Central memory CD8-positive, alpha-beta T cell (primary cell): Measurements from ENCODE around the gene STK39.

Experiments
- ATAC-seq: fragments of 150-1000 bp; cut with Tn5 transposase; replicated peaks from 2 replicates; pipeline ENCODE4 v1.10.0; 2022; ENCODE audit warnings: mild to moderate bottlenecking, moderate FRiP score, moderate number of reproducible peaks; ENCODE audit not compliant: poor library complexity, severe bottlenecking; ENCODE audit errors: extremely low read depth
- DNase-seq, 2 donors: peaks; one replicate each; pipeline ENCODE4 v3.0.0; 2021; ENCODE audit warnings: low spot score in 2 of 2
- H3K27ac Mint-ChIP-seq: one replicate; pipeline ENCODE4 v1.8.0; 2022; ENCODE audit warnings: low read depth, mild to moderate bottlenecking, moderate library complexity, mixed read lengths
- H3K27me3 Mint-ChIP-seq: one replicate; pipeline ENCODE4 v1.8.0; 2022; ENCODE audit warnings: mixed read lengths
- H3K36me3 Mint-ChIP-seq: one replicate; pipeline ENCODE4 v1.8.0; 2022; ENCODE audit warnings: mild to moderate bottlenecking, moderate library complexity, mixed read lengths; ENCODE audit not compliant: insufficient read depth
- H3K4me1 Mint-ChIP-seq: one replicate; pipeline ENCODE4 v1.8.0; 2022; ENCODE audit warnings: mixed read lengths
- H3K4me3 Mint-ChIP-seq: one replicate; pipeline ENCODE4 v1.8.0; 2022; ENCODE audit warnings: mild to moderate bottlenecking, moderate library complexity, mixed read lengths
- H3K9me3 Mint-ChIP-seq: one replicate; pipeline ENCODE4 v1.8.0; 2022; ENCODE audit warnings: mixed read lengths

The STK39 gene

DNA sequence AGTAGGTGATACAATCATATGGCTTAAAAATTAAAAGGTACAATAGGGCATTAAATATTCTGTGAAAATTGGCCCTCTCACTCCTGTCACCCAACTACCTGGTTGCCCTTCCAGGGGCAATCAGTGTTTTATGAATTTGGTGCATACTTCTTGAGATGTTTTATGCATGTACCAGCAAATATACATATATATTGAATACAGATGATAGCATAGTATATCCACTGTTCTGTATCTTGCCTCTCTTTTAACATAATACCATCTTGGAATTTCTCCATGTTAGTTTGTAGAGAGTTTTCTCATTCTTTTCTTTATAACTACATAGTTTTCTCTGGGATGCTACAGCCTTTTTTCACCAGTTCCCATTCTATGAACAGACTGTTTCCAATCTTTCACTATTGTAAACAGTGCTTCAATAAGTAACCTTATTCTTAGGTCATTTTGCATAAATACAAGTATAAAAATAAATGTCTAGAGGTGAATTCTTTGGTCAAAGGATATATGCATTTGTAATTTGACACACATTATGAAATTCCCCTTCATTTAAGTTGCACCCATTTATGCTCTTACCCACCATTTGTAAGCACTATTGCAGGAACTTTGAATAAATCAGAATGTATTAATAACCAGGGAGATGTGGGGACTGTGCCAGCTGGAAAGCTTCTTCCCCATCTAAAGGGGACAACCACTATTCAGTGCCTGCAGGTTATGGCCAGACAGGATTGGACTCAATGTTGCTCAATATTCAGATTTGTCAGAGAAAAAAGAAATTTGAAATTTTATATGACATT lies 225.4 kb downstream of the STK39 start:
- no peak for ATAC-seq
- no peaks in the 10 kb centered on the region for H3K9me3 Mint-ChIP-seq
- H3K4me1 Mint-ChIP-seq = peaks cover 20% of the 10 kb centered on the region
- no peak for DNase-seq
- peaks cover 2% of the 10 kb centered on the region for H3K36me3 Mint-ChIP-seq
- no peak overlapping the region for H3K27ac Mint-ChIP-seq
- H3K4me3 Mint-ChIP-seq = no peak overlapping the region
- no peaks in the 10 kb centered on the region for H3K27me3 Mint-ChIP-seq

DNA sequence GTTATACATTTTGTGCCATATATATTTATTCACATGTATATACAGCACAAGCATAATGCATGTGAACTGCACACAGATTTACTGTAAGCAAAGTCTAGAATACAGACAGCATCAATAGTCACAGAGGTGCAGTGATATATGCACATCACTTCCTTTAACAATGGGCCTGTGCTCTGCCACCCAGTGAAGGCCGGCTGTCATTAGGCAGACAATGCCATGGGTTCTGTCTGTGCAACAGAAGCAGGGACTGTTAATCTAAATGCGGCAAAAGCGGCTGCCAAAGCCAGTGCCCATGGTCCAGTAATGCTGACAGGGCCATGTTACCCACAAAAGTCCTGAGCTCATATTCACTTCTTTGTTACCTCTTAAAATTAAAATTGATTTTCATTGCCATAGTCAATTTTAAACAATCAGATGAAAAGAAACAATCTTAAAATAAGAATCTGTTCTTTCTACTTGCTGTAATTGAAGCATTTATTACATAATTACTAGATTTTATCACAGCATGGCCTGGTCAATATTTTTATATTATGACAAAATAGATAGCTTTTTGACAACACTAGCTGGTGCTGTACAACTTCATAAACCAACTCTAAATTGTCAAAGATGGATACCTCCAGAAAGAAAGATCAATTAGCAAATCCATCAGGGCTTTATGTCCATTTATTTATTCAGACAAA lies 232.0 kb downstream of the STK39 start:
- Mint-ChIP-seq H3K36me3 (peaks cover 27% of the 10 kb centered on the region), H3K9me3 (no peaks in the 10 kb centered on the region), H3K4me3 (no peak overlapping the region), H3K27ac (no peak overlapping the region), H3K27me3 (no peaks in the 10 kb centered on the region), H3K4me1 (peaks cover 24% of the 10 kb centered on the region)
- DNase-seq (no peak), ATAC-seq (no peak)

DNA sequence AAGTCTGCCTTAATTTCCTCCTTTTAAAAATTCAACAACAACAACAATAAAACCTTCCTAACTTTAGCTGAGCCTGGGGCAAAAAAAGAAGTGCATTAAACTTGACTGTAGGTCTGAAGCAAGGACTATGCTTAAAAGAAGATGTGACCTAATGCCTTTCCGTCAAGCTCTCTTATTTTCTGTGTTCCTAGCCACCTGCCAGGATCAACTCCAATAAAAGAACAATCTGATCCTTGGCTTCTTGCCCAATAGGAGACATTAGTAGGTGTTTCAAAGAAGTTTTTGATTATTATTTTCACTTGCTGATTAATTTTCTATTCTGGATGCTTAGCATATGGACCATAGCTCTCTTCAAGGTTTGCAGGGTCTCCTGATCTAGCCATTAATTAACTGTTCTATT lies 237.5 kb downstream of the STK39 start:
- Mint-ChIP-seq H3K36me3 (peaks cover 25% of the 10 kb centered on the region), H3K4me3 (no peak overlapping the region), H3K9me3 (no peaks in the 10 kb centered on the region), H3K27ac (no peak overlapping the region), H3K27me3 (no peaks in the 10 kb centered on the region), H3K4me1 (peaks cover 39% of the 10 kb centered on the region)
- no peak for DNase-seq
- no peak for ATAC-seq

DNA sequence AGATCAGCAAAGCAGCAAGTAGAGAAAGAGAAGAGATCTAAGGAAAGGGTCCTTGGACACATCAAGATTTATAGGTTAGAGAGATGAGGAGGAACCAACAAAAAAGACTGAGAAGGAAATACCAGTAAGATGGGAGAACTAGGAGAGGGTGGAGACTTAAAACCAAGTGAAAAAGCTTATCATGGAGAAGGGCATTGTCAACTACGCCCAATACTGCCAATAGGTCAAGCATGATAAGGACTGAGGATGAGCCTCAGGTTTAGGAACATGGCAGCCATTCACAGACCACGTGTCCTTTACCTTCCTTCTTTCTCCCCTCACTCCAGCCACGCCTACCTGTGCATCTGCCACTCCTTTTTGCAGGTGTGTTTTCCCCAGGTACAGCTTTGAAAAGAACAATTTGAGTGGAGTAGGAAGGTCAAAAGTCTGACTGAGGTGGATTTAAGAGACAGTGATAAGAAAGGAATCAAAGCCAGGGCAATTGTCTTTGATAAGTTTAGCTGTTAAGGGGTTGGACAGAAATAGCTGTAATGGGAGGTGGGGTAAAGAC lies 238.7 kb downstream of the STK39 start:
- H3K27ac Mint-ChIP-seq = no peak overlapping the region
- peaks cover 27% of the 10 kb centered on the region for H3K36me3 Mint-ChIP-seq
- peaks cover 36% of the 10 kb centered on the region for H3K4me1 Mint-ChIP-seq
- no peak overlapping the region for H3K4me3 Mint-ChIP-seq
- ATAC-seq = no peak
- no peak for DNase-seq
- H3K27me3 Mint-ChIP-seq = no peaks in the 10 kb centered on the region
- H3K9me3 Mint-ChIP-seq = no peaks in the 10 kb centered on the region

DNA sequence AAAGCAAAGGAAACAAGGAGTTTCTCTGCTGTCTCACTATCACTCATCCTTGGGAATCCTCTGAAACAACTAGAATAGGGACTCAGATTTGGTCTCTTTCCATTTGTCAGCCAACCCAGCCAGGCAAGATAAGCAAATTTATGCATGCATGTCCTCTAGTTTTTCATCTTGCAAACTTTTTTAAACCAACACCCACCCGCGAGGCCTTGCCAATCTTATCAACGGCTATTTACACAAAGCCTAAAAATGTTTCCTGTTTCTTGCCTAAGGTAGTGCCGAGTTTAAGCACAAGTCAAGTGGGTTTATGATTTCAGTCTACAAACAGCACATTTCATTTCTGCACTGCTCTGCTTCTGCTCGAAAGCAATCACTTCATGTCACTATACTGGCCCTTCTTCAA lies 240.9 kb downstream of the STK39 start:
- DNase-seq (no peak), ATAC-seq (no peak)
- H3K36me3 Mint-ChIP-seq = peaks cover 15% of the 10 kb centered on the region
- no peaks in the 10 kb centered on the region for H3K27me3 Mint-ChIP-seq
- no peak overlapping the region for H3K27ac Mint-ChIP-seq
- no peak overlapping the region for H3K4me3 Mint-ChIP-seq
- no peaks in the 10 kb centered on the region for H3K9me3 Mint-ChIP-seq
- peaks cover 35% of the 10 kb centered on the region for H3K4me1 Mint-ChIP-seq

DNA sequence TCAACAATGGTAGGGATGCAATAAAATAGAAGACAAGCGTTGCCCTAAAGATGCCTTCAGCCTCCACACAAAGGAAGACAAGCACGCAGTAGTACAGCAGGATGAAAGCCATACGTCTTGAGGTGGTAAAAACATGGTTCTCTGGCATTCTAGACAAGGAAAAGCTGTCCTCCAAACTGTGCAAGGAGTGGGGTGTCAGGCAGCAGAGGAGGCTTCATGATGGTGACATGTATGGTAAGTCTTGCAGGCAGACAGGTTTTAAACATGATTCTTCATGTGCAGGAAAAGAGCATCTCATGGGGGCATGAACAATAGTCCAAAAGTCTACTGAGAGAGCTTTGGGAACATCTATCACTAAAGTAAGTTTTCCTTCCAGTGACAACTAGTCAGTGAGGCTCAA lies 241.8 kb downstream of the STK39 start:
- peaks cover 35% of the 10 kb centered on the region for H3K4me1 Mint-ChIP-seq
- peaks cover 15% of the 10 kb centered on the region for H3K36me3 Mint-ChIP-seq
- DNase-seq = no peak
- no peak for ATAC-seq
- no peaks in the 10 kb centered on the region for H3K9me3 Mint-ChIP-seq
- H3K4me3 Mint-ChIP-seq = no peak overlapping the region
- no peak overlapping the region for H3K27ac Mint-ChIP-seq
- no peaks in the 10 kb centered on the region for H3K27me3 Mint-ChIP-seq

DNA sequence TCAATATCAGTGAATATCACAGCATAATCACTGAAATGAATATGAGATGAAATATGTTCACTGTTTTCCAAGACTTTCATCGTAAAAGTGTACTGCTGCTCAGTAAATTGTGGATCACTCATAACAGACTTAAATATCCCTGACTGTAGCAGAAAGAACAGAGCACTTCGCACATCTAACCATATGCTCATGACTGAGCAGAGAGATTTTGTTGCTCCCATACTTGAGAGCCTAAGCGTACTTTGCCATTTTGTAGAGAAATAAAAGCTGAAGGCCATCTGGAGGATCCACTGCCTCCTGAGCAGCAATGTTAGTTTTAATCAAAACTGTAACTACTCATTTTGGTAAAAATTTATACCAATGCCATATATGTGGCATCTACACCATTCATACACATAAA lies 243.5 kb downstream of the STK39 start:
- ATAC-seq (no peak), DNase-seq (no peak)
- Mint-ChIP-seq H3K4me3 (no peak overlapping the region), H3K27ac (peak overlapping the region; percentile 19), H3K9me3 (no peaks in the 10 kb centered on the region), H3K36me3 (peaks cover 18% of the 10 kb centered on the region), H3K27me3 (no peaks in the 10 kb centered on the region), H3K4me1 (peaks cover 38% of the 10 kb centered on the region)

DNA sequence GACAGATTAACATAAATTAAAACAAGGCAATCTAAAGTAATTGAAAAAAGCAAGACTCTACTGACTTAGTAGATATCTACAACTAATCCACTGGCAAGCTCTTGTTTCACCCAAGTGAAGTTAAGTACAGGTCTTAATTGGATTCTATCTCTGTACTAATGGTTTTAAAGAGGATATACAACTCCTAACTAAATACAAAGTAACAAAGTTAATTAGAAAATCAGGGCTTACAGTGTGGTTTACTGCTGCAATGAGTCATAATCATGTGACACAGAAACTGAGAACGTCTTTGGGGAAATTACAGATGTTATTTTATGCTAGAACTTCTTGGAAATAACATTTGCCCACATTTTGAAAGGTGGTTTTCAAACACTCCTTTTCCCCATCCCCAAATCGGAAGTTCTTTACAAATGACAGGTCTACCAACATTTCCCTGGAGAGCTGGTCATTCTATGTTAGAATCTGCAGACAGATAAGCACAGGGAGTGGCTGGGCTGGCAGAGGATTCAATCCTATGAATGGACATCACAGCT lies 245.3 kb downstream of the STK39 start:
- Mint-ChIP-seq H3K9me3 (no peaks in the 10 kb centered on the region), H3K27ac (no peak overlapping the region), H3K4me1 (peaks cover 29% of the 10 kb centered on the region), H3K36me3 (peaks cover 20% of the 10 kb centered on the region), H3K4me3 (no peak overlapping the region), H3K27me3 (no peaks in the 10 kb centered on the region)
- DNase-seq = no peak
- peak; percentile 40 for ATAC-seq

DNA sequence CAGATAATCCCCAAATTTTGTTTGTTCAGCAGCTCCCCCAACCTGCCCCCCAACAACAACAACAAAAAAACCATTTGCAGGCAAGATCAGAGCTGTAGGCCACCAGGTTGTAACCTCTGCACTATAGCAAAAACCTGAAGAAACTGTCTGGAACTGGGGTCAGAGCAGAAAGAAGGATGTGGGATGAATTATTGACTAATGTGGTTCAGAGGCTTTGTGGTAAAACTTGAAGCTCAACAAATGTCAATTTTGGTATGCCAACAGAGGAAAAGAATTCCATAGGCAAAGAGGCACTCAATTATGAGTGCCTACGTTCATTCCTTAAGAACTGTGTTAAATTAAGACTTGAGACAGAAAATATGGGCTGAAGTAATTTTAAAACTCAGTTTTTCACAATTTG lies 255.1 kb downstream of the STK39 start:
- Mint-ChIP-seq H3K27me3 (no peaks in the 10 kb centered on the region), H3K4me1 (peaks cover 13% of the 10 kb centered on the region), H3K36me3 (peaks cover 3% of the 10 kb centered on the region), H3K4me3 (no peak overlapping the region), H3K9me3 (no peaks in the 10 kb centered on the region), H3K27ac (no peak overlapping the region)
- ATAC-seq = no peak
- DNase-seq = no peak

DNA sequence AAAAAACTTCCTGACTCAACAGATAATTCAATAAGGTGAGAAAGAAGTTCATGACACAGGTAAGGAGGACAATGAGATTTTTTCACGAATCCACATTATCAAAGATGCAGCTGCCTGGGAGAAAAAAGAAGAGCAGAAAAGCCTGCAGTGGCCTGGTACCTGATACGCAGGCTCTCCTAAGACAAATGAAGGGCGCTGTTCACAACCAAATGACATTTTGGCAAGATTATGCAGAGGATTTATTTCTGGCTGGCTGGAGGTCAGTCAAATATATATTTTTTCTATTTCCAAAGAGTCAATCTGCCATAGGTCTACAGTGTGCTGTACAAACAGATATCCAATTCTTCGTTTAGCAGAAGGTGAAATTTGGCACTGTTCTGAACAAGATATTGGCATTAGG lies 257.3 kb downstream of the STK39 start:
- no peak for DNase-seq
- peaks cover 7% of the 10 kb centered on the region for H3K4me1 Mint-ChIP-seq
- no peaks in the 10 kb centered on the region for H3K27me3 Mint-ChIP-seq
- peaks cover 6% of the 10 kb centered on the region for H3K36me3 Mint-ChIP-seq
- peak overlapping the region; percentile 20 for H3K27ac Mint-ChIP-seq
- H3K9me3 Mint-ChIP-seq = no peaks in the 10 kb centered on the region
- H3K4me3 Mint-ChIP-seq = no peak overlapping the region
- no peak for ATAC-seq

DNA sequence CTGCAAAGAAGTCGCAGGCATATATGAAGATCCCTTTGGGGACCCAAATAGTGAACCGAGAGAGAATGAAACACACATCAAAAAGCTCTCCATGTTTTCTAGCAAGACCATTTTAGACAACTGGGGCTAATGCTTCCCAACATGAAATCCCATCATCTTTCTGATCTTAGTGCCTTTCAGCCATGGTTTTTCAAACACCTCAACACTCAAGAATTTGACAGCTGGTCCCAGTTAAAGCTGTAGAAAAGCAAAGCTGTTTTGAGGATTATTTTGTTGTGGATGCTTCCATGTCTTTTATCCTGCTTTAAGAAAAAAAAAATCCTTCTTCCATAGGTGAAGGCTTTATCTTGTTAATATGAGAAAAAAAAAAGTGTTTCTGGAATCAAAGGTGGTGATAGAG lies 259.1 kb downstream of the STK39 start:
- ATAC-seq = no peak
- no peak overlapping the region for H3K4me3 Mint-ChIP-seq

DNA sequence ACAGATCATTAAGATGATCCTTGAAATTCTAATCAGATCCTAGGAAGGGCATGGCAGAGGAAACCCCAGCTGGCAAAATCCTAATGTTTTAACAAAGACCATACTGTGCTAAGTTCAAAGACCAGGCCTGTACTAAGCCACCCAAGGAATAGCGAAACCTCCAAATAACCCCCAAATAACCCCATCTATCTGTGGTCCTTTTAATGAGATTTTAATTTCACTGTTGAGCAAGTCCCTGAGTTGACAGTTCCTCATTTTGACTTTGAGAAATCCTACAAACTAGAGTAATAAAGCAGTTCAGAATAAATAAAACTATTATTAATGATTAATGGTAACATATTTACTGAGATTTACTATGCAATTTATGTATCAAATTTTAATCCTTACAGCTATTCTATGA lies 259.8 kb downstream of the STK39 start:
- no peak overlapping the region for H3K27ac Mint-ChIP-seq
- peaks cover 15% of the 10 kb centered on the region for H3K36me3 Mint-ChIP-seq
- H3K27me3 Mint-ChIP-seq = no peaks in the 10 kb centered on the region
- H3K9me3 Mint-ChIP-seq = no peaks in the 10 kb centered on the region
- H3K4me3 Mint-ChIP-seq = no peak overlapping the region
- no peak for DNase-seq
- H3K4me1 Mint-ChIP-seq = peaks cover 11% of the 10 kb centered on the region
- ATAC-seq = no peak

More for the DNA sequence above, 259.1 kb downstream of the STK39 start:
- H3K27me3 Mint-ChIP-seq = no peaks in the 10 kb centered on the region
- no peaks in the 10 kb centered on the region for H3K9me3 Mint-ChIP-seq
- H3K4me1 Mint-ChIP-seq = peaks cover 7% of the 10 kb centered on the region
- H3K27ac Mint-ChIP-seq = no peak overlapping the region
- no peak for DNase-seq
- H3K36me3 Mint-ChIP-seq = peaks cover 14% of the 10 kb centered on the region

DNA sequence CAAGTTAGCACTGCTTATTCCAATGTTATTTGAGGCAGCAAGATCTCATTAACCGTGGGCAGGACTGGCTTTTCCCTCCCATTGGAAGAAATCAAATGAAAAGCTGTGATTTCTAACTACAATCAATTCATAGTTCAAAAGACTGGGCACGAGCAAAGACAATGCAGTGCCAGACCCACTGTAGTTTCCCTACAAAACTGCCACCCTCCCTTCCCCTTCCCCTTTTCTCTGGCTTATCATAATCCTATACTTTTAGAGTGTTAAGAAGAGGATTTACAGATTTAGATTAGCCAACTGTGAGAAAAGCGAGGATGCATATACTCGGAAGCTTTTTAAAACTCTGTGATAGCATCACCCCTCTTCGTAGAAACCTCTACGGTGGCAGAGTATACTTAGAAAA lies 260.4 kb downstream of the STK39 start:
- peaks cover 17% of the 10 kb centered on the region for H3K36me3 Mint-ChIP-seq
- H3K27me3 Mint-ChIP-seq = no peaks in the 10 kb centered on the region
- peaks cover 12% of the 10 kb centered on the region for H3K4me1 Mint-ChIP-seq
- no peak for ATAC-seq
- no peak for DNase-seq
- no peak overlapping the region for H3K27ac Mint-ChIP-seq
- no peaks in the 10 kb centered on the region for H3K9me3 Mint-ChIP-seq
- H3K4me3 Mint-ChIP-seq = no peak overlapping the region
